ENCODE data around the gene RNF7.

DNA sequence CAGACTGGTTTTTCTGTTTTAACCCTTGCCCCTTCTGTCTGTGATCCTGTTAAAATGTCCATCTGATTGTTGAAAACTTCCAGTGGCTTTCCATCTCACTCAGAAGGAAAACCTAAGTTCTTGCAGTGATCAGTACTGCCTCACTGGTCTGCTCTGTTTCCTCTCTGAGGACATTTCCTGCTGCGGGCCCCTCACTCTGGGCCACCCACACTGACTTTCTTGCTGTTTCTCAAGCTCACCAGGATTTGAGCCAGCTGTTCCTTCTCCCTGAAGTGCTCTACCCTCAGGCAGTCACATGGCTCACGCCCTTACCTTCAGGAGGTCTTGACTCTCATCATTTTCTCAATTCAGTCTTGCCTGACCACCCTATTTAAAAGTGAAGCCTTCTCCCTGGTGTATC, 26.9 kb downstream of the RNF7 start:
- TF ChIP-seq GATA1 (IDR thresholded peaks at IDR 0.05; ENCODE audit: low read depth, low read length): no peak
- TF ChIP-seq POLR2A (IDR thresholded peaks at IDR 0.05; ENCODE audit: low read length): no peak

All from erythroblast (primary cell).